Gastroesophageal sphincter (tissue), 2 donors: ENCODE measurements around the gene MAN2A1.

ENCODE experiments used
- EP300 ChIP-seq: sonication (generic); formaldehyde crosslinking; IDR thresholded peaks from one replicate; pipeline ENCODE4 v1.6.1; 2017; ENCODE audit warnings: antibody characterized with exemption, mild to moderate bottlenecking
- POLR2AphosphoS5 ChIP-seq: sonication (generic); formaldehyde crosslinking; IDR thresholded peaks from one replicate; pipeline ENCODE4 v1.6.1; 2017; ENCODE audit warnings: antibody characterized with exemption

- TF ChIP-seq POLR2AphosphoS5 (no peak), EP300 (no peak)
These were observed 32.9 kb upstream of the MAN2A1 start for GRCh38 chr5:109656829-109657228.
